Stimulated activated CD4-positive, alpha-beta T cell treated with anti-CD3 and anti-CD28 coated beads, Interleukin-4, amount 100 ng/mL, for 4 hours (primary cell): ENCODE results near the gene PANK1.

Experiments
- DNase-seq, 2 experiments: peaks; one replicate each; pipeline ENCODE4 v3.0.0-alpha.2; 2020

Gene PANK1

GRCh38 chr10:89644967-89645741, at the start of gene PANK1:
Gene PANK1 (minus strand): TSS chr10:89645242. CDS start chr10:89644891, 351 bp downstream.
- DNase-seq, result peak; percentile 50 to 68

- DNase-seq, result no peak
Observed at GRCh38 chr10:89693176-89693575, 48.1 kb upstream of the PANK1 start.

- DNase-seq, result no peak
Observed at GRCh38 chr10:89692416-89692815, 47.4 kb upstream of the PANK1 start.

- no peak for DNase-seq
Observed at GRCh38 chr10:89690027-89690426, 45.0 kb upstream of the PANK1 start.

GRCh38 chr10:89685936-89686335, 40.9 kb upstream of the PANK1 start:
- DNase-seq, result no peak

- no peak for DNase-seq
Observed at GRCh38 chr10:89684604-89685003, 39.6 kb upstream of the PANK1 start.

GRCh38 chr10:89683883-89684282, 38.8 kb upstream of the PANK1 start:
- DNase-seq, result no peak

- DNase-seq, result no peak
Observed at GRCh38 chr10:89679986-89680385, 34.9 kb upstream of the PANK1 start.

GRCh38 chr10:89677341-89677740, 32.3 kb upstream of the PANK1 start:
- DNase-seq, result no peak

GRCh38 chr10:89670926-89671325, 25.9 kb upstream of the PANK1 start:
- no peak for DNase-seq

- no peak for DNase-seq
Observed at GRCh38 chr10:89669985-89670384, 24.9 kb upstream of the PANK1 start.

GRCh38 chr10:89668386-89669071, 23.5 kb upstream of the PANK1 start:
- no peak for DNase-seq

- DNase-seq, result no peak
Observed at GRCh38 chr10:89666138-89666537, 21.1 kb upstream of the PANK1 start.

GRCh38 chr10:89665302-89665701, 20.3 kb upstream of the PANK1 start:
- no peak for DNase-seq

GRCh38 chr10:89664203-89664602, 19.2 kb upstream of the PANK1 start:
- DNase-seq, result no peak

- no peak for DNase-seq
Observed at GRCh38 chr10:89663144-89663543, 18.1 kb upstream of the PANK1 start.

GRCh38 chr10:89662596-89662995, 17.6 kb upstream of the PANK1 start:
- DNase-seq, result no peak

- DNase-seq, result no peak
Observed at GRCh38 chr10:89659143-89660131, 14.4 kb upstream of the PANK1 start.

- no peak for DNase-seq
Observed at GRCh38 chr10:89657302-89657701, 12.3 kb upstream of the PANK1 start.

- no peak for DNase-seq
Observed at GRCh38 chr10:89655722-89656121, 10.7 kb upstream of the PANK1 start.

- DNase-seq, result no peak
Observed at GRCh38 chr10:89653410-89653869, 8.4 kb upstream of the PANK1 start.

- DNase-seq, result no peak
Observed at GRCh38 chr10:89652806-89653370, 7.8 kb upstream of the PANK1 start.
